HepG2 (cell line): Measurements from ENCODE around the gene CERS4. TPM values are rescaled to one million over a fixed set of nuclear protein-coding genes. Genes with fewer than 3 reads are reported as not detected.

Experiments
- HDAC1 ChIP-seq: sonication (generic); formaldehyde crosslinking; IDR thresholded peaks from 2 replicates; pipeline ENCODE4 v1.5.1; 2020; ENCODE audit warnings: mild to moderate bottlenecking, missing genetic modification reagents
- NFE2L1 ChIP-seq: sonication (generic); formaldehyde crosslinking; IDR thresholded peaks from 2 replicates; pipeline ENCODE4 v1.4.0; 2020; ENCODE audit warnings: missing genetic modification reagents, mild to moderate bottlenecking, borderline replicate concordance
- NFKB2 ChIP-seq: sonication (generic); formaldehyde crosslinking; IDR thresholded peaks from 2 replicates; pipeline ENCODE4 v1.4.0; 2020; ENCODE audit warnings: missing genetic modification reagents, borderline replicate concordance
- SOX6 ChIP-seq, 2 experiments: fragments of 450-650 bp in 1 of 2; sonication (generic) in 1 of 2; formaldehyde crosslinking in 1 of 2; IDR thresholded peaks; 2 replicates each; pipeline versions ENCODE4 v1.4.0 to v1.6.1; 2017 to 2020; ENCODE audit warnings: antibody characterized with exemption in 1 of 2, mild to moderate bottlenecking in 1 of 2, missing genetic modification reagents in 1 of 2
- ZNF646 ChIP-seq: sonication (generic); formaldehyde crosslinking; IDR thresholded peaks from 2 replicates; pipeline ENCODE4 v1.9.0; 2021; ENCODE audit warnings: mild to moderate bottlenecking, missing genetic modification reagents
- polyA plus RNA-seq, 8 experiments: library from polyadenylated mRNA; depleted of rRNA in 3 of 8; stranded (reverse) in 7 of 8; unstranded in 1 of 8; fragments of >200 nt; fragmentation: Illumina TruSeq in 4 of 8; extraction: Trizol in 4 of 8; gene quantifications; 2 replicates each; pipeline versions ENCODE4 v1.2.1 to v1.2.3, GENCODE V29; 2011 to 2016; ENCODE audit warnings: low read depth in 4 of 8, missing spikeins in 1 of 8, mixed read lengths in 1 of 8; ENCODE audit not compliant: insufficient read depth in 1 of 8
- total RNA-seq, 5 experiments: library from RNA; depleted of rRNA; stranded (reverse); fragments of >200 nt; fragmentation: Illumina TruSeq; extraction: Trizol; gene quantifications; 2 replicates each; pipeline ENCODE4 v1.2.3, GENCODE V29; 2016; ENCODE audit warnings: low read depth in 1 of 5
- TF ChIP-seq, protein P1 (sequence below): sonication (generic); formaldehyde crosslinking; IDR thresholded peaks from 2 replicates; pipeline ENCODE4 v1.4.0; 2020; ENCODE audit warnings: missing genetic modification reagents

CERS4 gene
- total and polyA plus RNA-seq, 2 of the 13 experiments (the other 11 are each of a cell fraction or from before 2014, with no cell fraction given) = 74.7 to 83.5 TPM

GRCh38 chr19:8213827-8214672, 4.9 kb downstream of the CERS4 start (continued):
- TF ChIP-seq NFKB2 (no peak), SOX6 (IDR thresholded peaks at IDR 0.05) (no peak), SOX6 (CRISPR knock-in tag; IDR thresholded peaks at IDR 0.05) (peak; percentile 9; the same call in 1 of the 2 replicates), HDAC1 (CRISPR knock-in tag) (no peak), ZNF646 (CRISPR knock-in tag) (0 out of 2 replicates have a peak, but pooled peaks have one; percentile 30), NFE2L1 (CRISPR knock-in tag) (no peak)
- TF ChIP-seq, protein P1, sequence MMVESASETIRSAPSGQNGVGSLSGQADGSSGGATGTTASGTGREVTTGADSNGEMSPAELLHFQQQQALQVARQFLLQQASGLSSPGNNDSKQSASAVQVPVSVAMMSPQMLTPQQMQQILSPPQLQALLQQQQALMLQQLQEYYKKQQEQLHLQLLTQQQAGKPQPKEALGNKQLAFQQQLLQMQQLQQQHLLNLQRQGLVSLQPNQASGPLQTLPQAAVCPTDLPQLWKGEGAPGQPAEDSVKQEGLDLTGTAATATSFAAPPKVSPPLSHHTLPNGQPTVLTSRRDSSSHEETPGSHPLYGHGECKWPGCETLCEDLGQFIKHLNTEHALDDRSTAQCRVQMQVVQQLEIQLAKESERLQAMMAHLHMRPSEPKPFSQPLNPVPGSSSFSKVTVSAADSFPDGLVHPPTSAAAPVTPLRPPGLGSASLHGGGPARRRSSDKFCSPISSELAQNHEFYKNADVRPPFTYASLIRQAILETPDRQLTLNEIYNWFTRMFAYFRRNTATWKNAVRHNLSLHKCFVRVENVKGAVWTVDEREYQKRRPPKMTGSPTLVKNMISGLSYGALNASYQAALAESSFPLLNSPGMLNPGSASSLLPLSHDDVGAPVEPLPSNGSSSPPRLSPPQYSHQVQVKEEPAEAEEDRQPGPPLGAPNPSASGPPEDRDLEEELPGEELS (CRISPR knock-in tag) = peak; percentile 60; the same call in 1 of the 2 replicates
